NCI-H82 treated with DMSO at 0.1 percent for 48 hours (cell line): ENCODE results near the gene RABEPK.
"Not testable (repeated sequence)": the region's sequence is repeated elsewhere in the genome, so short reads cannot be mapped to it uniquely, and the experiment has no call there.

ENCODE experiments used
- DNase-seq: peaks from one replicate; lab custom pipeline; 2025; ENCODE audit not compliant: unreplicated experiment; lab: John Stamatoyannopoulos, UW

The RABEPK gene

DNA sequence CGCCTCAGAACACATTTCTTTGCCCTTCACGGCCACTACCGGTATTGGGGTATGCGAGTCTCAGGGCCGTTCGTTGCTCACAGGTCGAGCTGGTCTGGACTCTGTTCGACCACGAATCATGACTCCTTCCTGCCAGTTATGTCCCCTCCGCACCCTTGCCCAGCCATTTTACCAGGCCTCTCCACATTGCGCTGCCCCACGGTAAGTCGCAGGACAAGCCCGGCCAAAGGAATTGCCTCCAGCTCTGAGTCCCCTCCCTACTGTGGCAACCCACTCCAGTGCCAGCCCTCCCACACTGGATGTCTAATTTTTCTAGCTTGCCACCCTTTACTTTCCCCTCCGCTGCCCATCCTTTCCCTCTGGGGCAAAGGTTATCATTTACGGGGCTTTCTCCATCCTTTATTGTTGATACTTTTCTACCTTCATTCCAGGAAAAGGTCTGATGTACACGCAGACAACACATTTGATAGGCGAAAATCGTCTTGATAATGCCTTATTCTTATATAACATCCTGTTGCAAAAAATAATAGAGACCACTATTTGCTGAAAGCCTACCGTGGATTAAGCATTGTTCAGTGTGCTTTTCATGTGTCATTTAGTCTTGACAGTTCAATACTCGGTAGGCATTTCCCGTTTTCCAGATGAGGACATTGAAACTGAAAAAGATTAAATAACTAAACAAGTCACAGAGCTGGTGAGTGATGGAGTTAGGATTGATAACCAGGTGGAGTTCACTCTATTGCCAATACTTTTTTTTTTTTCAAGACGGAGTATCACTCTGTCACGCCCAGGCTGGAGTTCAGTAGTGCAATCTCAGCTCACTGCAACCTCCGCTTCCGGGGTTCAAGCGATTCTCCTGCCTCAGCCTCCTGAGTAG, 41.8 kb downstream of the RABEPK start:
- DNase-seq = no peak

DNA sequence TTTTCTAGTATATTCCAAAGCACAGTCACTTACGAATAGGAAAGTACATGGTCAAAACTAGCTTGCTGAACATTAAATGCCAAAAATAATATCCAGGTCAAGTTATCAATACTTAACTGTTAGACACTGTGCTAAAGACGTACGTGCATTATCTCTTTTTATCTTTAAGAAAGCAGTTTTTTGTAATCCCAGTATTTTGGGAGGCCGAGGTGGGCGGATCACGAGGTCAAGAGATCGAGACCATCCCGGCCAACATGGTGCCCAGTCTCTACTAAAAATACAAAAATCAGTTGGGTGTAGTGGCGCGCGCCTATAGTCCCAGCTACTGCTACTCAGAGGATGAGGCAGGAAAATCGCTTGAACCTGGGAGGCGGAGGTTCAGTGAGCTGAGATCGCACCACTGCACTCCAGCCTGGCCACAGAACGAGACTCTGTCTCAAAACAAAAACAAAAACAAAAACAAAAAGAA, 43.5 kb downstream of the RABEPK start:
- no peak for DNase-seq

DNA sequence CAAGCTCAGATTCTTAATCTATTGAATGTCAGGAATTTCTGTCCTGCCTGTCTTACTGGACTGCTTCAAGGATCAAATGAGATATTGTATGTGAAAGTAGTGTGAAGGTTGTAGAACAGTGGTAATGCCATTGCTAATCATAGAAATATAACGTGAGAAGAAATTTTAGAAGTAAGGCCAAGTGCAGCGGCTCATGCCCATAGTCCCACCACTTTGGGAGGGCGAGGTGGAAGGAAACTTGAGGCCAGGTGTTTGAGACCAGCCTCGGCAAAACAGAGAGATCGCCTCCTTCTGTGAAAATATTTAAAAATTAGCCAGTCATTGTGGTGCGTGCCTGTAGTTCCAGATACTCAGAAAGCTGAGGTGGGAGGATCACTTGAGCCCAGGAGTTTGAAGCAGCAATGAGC, 45.9 kb downstream of the RABEPK start:
- no peak for DNase-seq

DNA sequence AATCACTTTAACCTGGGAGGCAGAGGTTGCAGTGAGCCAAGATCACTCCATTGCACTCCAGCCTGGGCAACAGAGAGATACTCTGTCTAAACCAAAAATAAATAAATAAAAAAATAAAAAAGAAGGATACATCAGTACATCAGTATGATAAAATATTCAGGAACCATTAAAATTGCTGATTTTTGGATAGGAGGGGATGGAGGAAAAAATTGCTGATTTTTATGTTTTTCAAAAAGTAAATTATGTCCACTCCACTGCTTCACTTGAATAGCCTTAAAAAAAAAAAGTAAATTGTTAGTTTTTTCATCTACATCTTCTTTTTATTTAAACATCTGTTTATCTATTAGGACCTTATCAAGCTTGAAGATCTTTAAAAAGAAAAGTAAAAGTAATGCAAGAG, 53.9 kb downstream of the RABEPK start:
- no peak for DNase-seq

DNA sequence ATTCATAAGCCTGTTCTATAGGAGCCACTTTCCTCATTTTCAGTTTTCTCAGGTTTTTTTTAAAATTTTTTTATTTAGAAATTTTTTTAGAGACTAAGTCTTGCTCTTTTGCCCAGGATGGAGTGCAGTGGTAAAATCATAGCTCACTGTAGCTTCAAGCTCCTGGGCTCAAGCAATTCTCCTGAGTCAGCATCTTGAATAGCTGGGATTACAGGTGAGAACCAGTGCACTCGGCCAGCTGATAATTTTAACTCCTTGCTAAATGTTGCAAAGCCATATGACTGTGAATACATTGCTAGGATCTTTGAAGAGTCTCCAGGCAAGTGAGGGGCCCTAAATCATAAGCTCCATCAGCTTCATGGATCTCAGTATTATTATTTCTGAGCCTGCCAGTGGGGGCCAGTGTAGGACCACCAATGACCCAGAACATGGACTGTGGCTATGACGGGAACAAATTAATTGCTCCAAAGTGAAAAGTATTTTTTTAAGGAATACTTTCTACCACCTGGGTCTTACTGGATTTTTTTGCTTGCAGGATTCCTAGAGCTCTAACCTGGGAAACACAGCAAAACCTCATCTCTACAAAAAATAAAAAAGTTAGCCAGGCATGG, 55.5 kb downstream of the RABEPK start:
- no peak for DNase-seq

DNA sequence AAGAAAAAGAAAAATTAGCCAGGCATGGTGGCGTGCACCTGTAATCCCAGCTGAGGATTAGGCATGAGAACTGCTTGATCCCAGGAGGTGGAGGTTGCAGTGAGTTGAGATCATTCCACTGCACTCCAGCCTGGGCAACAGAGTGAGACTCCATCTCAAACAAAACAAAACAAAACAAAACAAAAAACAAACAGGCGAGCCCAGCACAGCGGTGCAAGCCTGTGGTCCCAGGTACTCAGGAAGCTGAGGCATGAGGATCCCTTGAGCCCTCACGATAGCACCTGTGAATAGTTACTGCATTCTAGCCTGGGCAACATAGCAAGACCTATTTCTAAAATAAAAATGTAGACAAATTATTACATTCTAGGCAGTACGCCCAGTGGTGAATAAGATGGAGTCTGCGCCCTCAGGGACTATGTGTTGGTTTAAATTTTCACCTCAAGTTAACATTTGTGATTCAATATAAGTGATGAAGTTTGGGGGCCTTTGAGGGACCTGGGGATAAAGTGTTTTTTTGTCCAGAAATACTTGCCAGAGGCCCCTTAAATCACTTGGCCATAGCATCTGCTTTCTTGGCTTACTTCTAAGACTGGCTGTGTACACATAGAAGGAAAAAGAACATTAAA, 57.9 kb downstream of the RABEPK start:
- DNase-seq = no peak

DNA sequence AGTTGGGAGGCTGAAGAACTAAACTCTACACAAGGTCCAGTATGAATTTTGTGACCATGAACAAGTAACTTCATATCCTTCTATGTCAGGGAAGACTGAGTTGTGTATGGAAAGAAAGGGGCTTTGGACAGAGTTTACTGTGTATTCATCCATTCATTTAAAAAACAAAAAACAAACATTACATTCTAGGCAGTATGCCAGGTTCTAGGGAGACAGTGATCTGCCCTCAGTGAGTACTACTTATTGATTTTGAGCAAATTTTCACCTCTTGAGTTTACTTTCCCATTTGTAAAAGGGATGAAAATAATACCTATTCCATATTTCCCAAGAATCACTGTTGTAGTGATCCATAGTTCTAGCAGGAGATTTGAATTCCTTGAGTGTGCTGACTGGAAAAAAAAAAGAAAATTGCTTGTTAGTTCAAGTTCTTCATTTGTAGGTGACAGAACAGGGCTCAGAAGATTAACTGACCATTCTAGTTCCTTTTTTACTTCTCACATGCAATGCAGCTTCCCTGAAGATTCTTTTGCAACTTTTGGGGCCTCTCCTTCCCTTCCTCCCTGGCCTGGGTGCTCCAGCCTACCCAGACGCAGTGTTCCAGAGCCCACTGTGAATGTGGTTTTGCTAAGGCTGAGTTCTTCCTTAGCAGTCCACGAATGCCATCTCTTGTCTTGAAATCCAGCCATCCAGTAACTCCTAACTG, 58.6 kb downstream of the RABEPK start:
- DNase-seq = no peak

DNA sequence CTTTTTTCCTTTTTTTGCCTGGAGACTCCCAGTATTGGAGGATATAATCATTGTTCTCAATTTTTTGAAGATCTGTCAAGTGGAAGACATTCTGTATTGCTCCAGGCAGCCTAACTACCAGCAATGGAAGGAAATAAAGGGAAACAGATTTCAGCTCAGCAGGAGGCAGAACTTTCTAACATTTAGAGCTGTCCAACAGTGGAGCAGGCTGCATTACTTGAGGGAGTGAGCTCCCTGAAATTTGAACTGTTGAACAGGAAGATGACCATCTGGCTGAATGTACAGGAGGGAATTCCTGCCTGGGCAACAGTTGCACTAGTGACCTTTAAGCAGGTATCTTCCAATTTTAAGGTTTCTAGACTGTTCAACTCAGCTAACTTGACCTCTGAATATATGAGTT, 60.2 kb downstream of the RABEPK start:
- no peak for DNase-seq

DNA sequence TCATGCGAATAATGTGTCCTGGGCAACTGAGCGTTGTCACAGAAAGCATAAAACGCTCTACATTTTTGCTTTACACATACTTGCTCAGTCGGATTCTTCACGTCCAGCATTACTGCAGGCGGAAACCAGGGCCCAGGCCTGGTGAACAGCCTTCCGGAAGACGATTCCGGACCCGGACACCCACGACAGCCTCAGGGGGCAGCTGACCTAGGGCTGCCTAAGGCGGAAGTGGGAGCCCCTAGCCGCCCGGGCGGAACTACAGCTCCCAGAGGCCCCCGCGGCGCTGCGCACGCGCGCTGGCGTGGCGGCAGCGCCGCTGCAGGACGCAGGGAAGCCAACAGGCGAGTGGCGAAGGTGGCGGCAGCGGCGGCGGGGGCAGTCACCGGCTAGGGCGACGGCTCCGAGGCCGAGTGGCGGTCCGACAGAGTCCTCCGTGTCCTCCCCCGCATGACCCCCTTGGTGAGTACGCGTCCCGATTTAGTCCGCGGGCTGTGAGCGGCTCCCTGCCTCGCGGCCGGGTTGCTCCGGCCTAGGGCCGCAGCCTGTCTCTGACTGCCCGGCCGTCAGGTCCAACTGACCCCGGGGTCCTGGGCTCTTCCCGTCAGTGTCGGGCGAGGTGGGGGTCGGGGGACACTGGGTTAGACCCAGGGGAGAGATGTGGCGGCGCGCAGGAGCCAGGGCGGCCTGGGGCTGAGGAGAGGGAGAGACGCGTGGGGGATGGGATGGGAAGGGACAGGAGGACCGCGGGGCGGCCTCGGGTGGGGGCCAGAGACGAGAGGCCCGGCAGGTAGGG, 61.4 kb downstream of the RABEPK start, which contains the start of gene GAPVD1:
TSS of gene GAPVD1 (plus strand) at position 326 of the 793 bp plus-strand sequence. CDS start 37,096 bp downstream, outside the sequence.
- peak; percentile 69 for DNase-seq

DNA sequence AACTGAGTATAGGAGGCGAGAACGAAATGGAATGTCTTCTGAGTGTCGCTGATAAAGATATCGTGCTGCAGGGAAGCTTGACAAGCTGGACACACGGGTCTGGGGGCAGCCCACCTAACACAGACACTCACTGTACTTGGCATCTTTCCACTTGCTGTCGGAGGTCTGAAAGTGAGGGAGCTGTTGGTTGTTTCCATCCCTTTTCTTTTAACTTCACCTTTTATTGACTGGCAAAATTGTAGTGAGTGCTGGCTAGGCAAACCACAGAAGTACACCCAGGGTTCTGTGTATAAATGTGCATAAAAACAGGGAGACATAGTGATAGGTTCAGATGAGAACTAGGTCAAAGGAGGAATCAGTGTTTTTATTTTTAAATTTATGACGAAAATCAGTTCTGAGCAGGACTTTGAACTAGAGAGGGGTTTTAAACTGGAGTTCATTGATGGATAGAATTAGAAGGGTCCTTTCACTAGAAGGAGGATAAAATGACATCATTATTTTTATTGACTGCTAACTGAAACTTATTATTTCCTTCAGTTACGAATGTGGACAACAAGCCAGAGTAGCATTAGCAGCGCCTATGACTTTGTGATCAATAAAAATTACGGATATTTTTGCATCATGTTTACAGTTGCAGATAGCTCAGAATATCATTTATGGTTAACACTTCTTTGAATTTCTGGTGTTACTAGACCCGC, 62.1 kb downstream of the RABEPK start:
- DNase-seq = no peak

DNA sequence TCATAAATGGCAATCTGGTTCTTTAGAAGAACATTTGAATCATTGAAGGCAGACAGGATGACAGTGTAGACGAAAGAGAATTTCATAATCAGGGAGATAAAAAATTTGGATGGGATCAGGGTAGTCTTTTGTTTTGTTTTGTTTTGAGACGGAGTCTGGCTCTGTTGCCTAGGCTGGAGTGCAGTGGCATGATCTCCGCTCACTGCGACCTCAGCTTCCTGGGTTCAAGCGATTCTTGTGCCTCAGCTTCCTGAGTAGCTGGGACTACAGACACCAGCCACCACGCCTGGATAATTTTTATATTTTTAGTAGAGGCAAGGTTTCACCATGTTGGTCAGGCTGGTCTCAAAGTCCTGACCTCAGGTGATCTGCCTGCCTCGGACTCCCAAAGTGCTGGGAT, 63.7 kb downstream of the RABEPK start:
- not testable (repeated sequence) for DNase-seq

DNA sequence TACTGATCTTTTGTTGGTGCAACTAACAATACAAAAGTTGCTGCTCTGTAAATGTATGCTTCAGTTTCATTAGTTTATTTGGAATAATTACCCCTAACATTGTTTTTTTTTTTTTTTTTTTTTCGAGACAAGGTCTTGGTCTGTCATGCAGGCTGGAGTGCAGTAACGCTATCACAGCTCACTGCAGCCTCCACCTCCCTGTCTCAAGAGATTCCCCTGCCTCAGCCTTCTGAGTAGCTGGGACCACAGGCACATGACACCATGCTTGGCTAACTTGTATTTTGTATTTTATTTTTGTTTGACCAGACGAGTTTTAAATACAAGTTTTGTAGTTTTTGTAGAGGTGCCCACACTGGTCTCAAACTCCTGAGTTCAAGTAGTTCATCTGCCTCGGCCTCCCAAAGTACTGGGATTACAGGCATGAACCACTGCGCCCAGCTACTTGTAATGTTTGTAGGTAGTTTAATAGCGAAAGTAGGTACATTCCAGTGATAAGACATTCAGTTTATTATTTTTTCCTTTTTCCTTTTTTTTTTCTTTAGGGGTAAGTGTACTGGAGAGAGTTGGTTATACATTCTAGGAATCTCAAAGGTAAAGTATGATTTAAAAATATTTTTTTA, 68.2 kb downstream of the RABEPK start:
- DNase-seq = no peak

DNA sequence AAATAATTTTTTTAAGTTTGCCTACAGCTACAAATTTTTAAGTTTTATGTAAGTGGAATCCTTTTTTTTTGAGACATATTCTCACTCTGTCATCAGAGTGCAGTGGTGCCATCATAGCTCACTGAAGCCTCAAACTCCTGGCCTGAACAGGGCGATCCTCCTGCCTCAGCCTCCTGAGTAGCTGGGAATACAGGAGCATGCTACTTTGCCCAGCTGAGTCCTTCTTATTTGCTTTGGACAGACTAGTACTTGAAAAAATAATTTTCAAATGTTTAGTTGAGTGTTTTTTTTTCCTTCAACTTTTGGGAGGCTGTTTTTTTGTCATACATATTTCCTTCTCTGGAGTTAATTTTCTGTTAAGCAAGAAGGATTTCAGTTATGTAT, 68.7 kb downstream of the RABEPK start:
- DNase-seq = no peak

DNA sequence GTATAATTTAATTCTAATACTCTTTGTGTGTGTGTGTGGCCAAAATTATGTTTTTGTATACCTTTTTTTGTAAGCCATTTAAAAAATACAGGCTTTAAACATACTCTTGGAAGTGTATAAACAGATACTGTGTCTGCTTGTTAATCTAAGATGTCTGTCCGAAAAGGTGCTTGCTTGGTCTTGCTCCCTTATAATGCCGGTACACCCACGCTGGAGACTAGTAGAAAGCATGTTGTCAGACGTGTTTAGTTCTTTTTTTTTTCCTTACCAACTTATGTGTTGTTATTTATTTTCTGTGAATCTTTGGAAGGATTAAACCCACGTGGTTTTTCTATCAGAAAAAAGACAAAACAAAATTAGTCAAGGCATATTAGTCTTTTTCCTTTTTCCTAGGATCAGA, 70.7 kb downstream of the RABEPK start:
- DNase-seq = no peak

DNA sequence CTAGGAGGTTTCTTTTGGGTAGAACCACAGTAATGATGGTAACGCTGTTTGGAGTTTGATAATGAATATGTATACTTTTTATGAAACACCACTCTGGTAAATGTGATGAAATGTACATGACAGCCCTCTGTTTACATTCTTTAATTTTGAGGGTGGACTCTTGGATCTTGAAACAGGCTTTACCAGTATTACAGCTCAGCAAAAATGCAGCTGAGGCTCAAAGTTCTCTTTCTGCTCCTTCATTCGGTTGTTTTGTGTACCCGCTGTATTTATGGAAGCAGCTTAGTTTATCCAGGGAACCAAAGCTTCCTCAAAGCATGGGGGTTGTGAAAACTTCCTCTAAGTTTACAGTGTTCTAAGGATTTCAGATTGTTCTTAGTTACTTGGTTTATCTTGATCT, 72.4 kb downstream of the RABEPK start:
- DNase-seq = no peak

DNA sequence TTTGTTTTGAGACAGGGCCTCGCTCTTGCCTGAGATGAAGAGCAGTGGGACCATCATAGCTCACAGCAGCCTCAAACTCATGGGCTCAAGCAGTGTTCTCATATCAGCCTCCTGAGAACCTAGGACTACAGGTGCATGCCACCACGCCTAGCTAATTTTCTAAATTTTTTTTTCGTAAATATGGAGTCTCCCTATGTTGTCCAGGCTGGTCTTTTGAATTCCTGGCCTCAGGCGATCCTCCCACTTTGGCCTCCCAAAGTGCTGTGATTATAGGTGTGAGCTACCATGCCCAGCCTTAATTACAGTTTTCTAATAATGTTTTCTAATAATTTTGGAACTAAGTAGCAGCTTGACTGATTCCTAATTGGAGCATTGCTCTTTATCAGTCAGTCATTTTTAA, 76.4 kb downstream of the RABEPK start:
- no peak for DNase-seq

DNA sequence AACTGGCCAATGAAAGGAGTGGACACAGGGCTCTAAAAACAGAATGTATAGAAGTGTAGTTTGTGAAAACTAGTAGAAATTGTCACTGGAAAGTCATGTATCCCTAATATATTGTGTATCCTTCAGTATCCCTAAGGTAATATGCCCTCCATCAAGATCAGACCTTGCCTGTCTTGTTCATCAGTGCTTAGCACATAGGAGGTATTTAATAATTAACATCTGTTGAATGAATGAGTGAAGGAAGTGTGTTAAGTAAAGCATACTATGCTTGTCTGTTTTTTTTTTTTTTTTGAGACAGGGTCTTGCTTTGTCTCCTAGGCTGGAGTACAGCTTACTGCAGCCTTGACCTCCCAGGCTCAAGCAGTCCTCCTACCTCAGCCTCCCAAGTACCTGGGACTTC, 77.1 kb downstream of the RABEPK start:
- no peak for DNase-seq

DNA sequence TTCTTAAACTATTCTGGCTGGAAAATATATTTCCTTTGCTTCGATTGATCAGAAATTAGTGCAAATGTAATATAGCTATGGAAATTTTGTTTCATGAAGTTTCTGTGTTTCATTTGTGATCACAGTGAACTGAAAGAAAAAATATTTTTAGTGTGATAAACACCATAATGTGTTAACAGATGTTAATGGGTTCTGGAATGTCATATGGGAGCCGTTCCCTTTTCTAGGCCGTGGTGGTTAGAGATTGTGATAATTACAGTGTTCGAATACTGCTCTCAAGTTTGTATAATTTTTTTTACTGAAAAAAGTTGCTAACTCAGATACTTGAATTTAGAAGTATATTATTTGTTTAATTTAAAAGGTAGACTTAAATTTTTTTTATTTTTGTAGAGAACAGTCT, 80.6 kb downstream of the RABEPK start:
- no peak for DNase-seq
